Measurements from ENCODE around the gene TRAPPC3L.

- TF ChIP-seq POLR2A (IDR thresholded peaks at IDR 0.05; ENCODE audit: low read depth, low read length) (no peak), POLR2AphosphoS5 (IDR thresholded peaks at IDR 0.05; ENCODE audit: low read depth, low read length) (no peak)
Measured at GRCh38 chr6:116575227-116575626, 29.7 kb upstream of the TRAPPC3L start.
